Measurements from ENCODE around the gene UTP18.

Gene UTP18

GRCh38 chr17:51335883-51336822 is 75.8 kb downstream of the UTP18 start:
- no peak for DNase-seq

DNA sequence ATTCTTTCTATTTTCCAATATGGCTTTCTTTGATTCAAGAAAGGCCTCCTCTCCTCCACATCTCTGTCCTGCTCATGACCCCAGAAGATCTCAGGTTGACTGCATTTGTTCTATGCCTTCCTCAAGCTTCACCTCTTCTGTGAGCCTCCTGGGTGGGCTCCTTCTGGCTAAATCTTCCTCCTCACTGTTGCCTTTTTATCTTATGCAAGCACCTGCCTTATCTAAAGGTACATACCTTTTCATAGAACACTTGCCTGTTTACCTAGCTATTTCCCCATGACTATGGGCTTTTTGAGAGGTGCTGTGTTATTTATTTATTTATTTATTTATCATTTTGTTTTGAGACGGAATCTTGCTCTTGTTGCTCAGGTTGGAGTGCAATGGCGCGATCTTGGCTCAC is 81.1 kb downstream of the UTP18 start:
- DNase-seq: no peak

- no peak for DNase-seq
Measured at GRCh38 chr17:51342257-51342656, 81.9 kb downstream of the UTP18 start.

DNA sequence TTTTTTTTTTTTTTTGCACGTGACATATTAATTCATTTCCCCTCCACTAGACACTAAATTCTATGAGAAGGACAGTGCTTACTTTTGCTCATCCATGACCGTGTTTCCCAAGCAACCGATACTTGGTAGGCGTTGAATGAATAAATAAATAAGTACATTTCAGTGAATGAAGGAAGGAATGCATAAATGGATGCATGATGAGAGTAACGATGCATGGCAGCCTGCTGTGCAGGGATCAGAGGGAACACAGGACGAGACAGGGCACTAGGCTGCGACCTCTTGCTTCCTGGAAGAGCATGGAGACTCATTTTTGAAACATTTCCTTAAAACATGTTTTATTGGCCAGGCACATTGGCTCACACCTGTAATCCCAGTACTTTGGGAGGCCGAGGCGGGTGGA is 84.2 kb downstream of the UTP18 start:
- DNase-seq: no peak

DNA sequence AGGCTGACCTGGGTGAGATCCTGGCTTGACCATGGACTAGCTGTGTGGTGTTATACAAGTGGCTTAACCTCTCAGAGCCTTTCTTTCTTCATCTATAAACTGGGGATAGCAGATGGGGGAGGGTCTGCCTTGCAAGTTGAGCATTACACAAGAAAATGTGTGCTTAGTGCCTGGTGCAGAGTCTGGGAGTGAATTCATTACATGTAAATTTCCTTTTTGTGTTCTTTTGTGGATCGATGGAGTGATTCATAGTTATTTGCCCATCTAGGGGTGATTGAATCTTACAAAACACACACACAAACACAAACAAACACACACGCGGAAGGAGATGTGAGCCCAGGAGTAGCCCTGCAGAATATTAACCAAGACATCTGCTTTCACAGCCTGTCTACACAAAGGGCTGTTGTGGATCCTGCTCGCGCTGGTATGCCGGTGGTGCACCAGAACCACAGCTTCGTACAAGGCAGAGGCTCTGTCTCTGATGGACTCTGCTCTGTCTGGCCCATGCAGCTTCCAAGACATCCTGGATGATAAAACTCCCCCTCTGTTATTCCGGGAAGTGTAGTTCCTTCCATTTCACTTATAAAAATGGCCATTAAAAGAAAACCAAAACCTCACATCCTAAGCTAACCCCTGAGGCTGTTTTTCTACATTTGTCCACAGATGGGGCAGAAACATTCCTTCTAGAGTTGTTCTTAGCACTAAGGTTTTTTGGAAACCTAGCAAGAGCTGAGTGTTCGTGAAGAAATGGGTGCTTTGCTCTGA is 86.1 kb downstream of the UTP18 start:
- DNase-seq: no peak

Data from effector CD4-positive, alpha-beta T cell (primary cell).